K562 (cell line): ENCODE data around the gene SAXO1. TPM values are rescaled to one million over a fixed set of nuclear protein-coding genes. Genes with fewer than 3 reads are reported as not detected.

Experiments used
- ARID3A ChIP-seq: IDR thresholded peaks from 2 replicates; pipeline ENCODE4 v1.6.1; 2012; ENCODE audit warnings: low read depth, low read length, improper control_type of control experiment, borderline replicate concordance
- CSDE1 ChIP-seq, 2 experiments: fragments of 450-650 bp; IDR thresholded peaks; 2 replicates each; pipeline ENCODE4 v1.6.1; 2016; ENCODE audit warnings: mild to moderate bottlenecking in 1 of 2
- CTBP1 ChIP-seq: fragments of 450-650 bp; IDR thresholded peaks from 2 replicates; pipeline ENCODE4 v1.6.1; 2016; ENCODE audit warnings: borderline replicate concordance
- DIDO1 ChIP-seq: fragments of 450-650 bp; IDR thresholded peaks from 2 replicates; pipeline ENCODE4 v1.6.1; 2016; ENCODE audit warnings: low read depth, missing biosample characterization, missing genetic modification characterization
- ELK1 ChIP-seq: sonication (generic); formaldehyde crosslinking; IDR thresholded peaks from 2 replicates; pipeline ENCODE4 v1.8.1; 2022; ENCODE audit warnings: missing genetic modification reagents
- ETV5 ChIP-seq: sonication (generic); formaldehyde crosslinking; IDR thresholded peaks from 2 replicates; pipeline ENCODE4 v1.4.0; 2020; ENCODE audit warnings: low read depth, mild to moderate bottlenecking, missing genetic modification reagents
- FOSL1 ChIP-seq: fragments of 200-800 bp; sonication (Bioruptor generic); conservative IDR thresholded peaks from 2 replicates; pipeline ENCODE4 v1.6.1; 2016; ENCODE audit warnings: missing genetic modification characterization, missing compliant biosample characterization
- HDAC8 ChIP-seq: fragments of 450-650 bp; IDR thresholded peaks from 2 replicates; pipeline ENCODE4 v1.6.1; 2016; ENCODE audit warnings: mild to moderate bottlenecking, missing genetic modification characterization, moderate library complexity, missing compliant biosample characterization
- JUN ChIP-seq, 2 experiments: sonication (generic) in 1 of 2; formaldehyde crosslinking in 1 of 2; IDR thresholded peaks; 2 replicates each; pipeline versions ENCODE4 v1.6.1 to v1.8.0; 2012 to 2022; ENCODE audit warnings: borderline replicate concordance in 2 of 2, mild to moderate bottlenecking in 2 of 2, improper control_type of control experiment in 1 of 2, low read depth in 1 of 2, low read length in 1 of 2, missing genetic modification reagents in 1 of 2
- KLF16 ChIP-seq: IDR thresholded peaks from 2 replicates; pipeline ENCODE4 v1.6.1; 2016; ENCODE audit warnings: antibody characterized with exemption
- MAFF ChIP-seq: IDR thresholded peaks from 2 replicates; pipeline ENCODE4 v1.6.1; 2012; ENCODE audit warnings: low read length, improper control_type of control experiment
- MEF2A ChIP-seq: IDR thresholded peaks from 2 replicates; pipeline ENCODE4 v1.6.1; 2011; ENCODE audit warnings: low read depth, mild to moderate bottlenecking, low read length, moderate library complexity; ENCODE audit not compliant: control insufficient read depth
- PML ChIP-seq: IDR thresholded peaks from 2 replicates; pipeline ENCODE4 v1.6.1; 2012; ENCODE audit warnings: low read length, inconsistent platforms
- SP2 ChIP-seq: IDR thresholded peaks from 2 replicates; pipeline ENCODE4 v1.6.1; 2011; ENCODE audit warnings: mild to moderate bottlenecking, low read depth, low read length, moderate library complexity; ENCODE audit not compliant: poor library complexity, severe bottlenecking; ENCODE audit errors: extremely low read depth
- TEAD4 ChIP-seq, 2 experiments: sonication (generic) in 1 of 2; formaldehyde crosslinking in 1 of 2; IDR thresholded peaks; 2 replicates each; pipeline versions ENCODE4 v1.6.1 to v1.8.0; 2012 to 2022; ENCODE audit warnings: borderline replicate concordance in 1 of 2, inconsistent platforms in 1 of 2, low read length in 1 of 2, mild to moderate bottlenecking in 1 of 2, missing genetic modification reagents in 1 of 2
- VEZF1 ChIP-seq: fragments of 200-800 bp; sonication (Bioruptor generic); IDR thresholded peaks from 2 replicates; pipeline ENCODE4 v1.6.1; 2017; ENCODE audit warnings: missing genetic modification characterization, missing compliant biosample characterization
- ZBTB8A ChIP-seq: fragments of 450-650 bp; IDR thresholded peaks from 2 replicates; pipeline ENCODE4 v1.6.1; 2018; ENCODE audit warnings: mild to moderate bottlenecking, moderate library complexity; ENCODE audit not compliant: partially characterized antibody
- ZNF143 ChIP-seq: sonication (generic); formaldehyde crosslinking; IDR thresholded peaks from 2 replicates; pipeline ENCODE4 v1.9.0; 2022; ENCODE audit warnings: mild to moderate bottlenecking, missing genetic modification reagents
- ZNF224 ChIP-seq: sonication (generic); formaldehyde crosslinking; IDR thresholded peaks from 2 replicates; pipeline ENCODE4 v1.8.0; 2022; ENCODE audit warnings: mild to moderate bottlenecking, missing genetic modification reagents
- ZNF277 ChIP-seq: fragments of 250-450 bp; sonication (Bioruptor Pico); IDR thresholded peaks from 2 replicates; pipeline ENCODE4 v1.8.0; 2022; ENCODE audit warnings: inconsistent platforms, mild to moderate bottlenecking, moderate library complexity, borderline replicate concordance
- polyA plus RNA-seq, 8 experiments: library from polyadenylated mRNA; depleted of rRNA in 4 of 8; stranded (reverse) in 5 of 8; unstranded in 3 of 8; fragments of >200 nt; fragmentation: Nextera tagmentation in 2 of 8; fragmentation: Illumina TruSeq in 1 of 8; extraction: Ambion mirVana in 2 of 8; extraction: Trizol in 1 of 8; gene quantifications; 2 replicates each; pipeline versions ENCODE4 v1.2.1 to v1.2.3, GENCODE V29; 2011 to 2014; ENCODE audit warnings: inconsistent platforms in 1 of 8, missing spikeins in 1 of 8
- total RNA-seq, 7 experiments: library from RNA; depleted of rRNA in 6 of 7; stranded (reverse); fragments of >200 nt in 6 of 7; fragmentation: Illumina TruSeq in 2 of 7; extraction: Trizol in 2 of 7; gene quantifications; 2 replicates each; pipeline versions ENCODE4 v1.2.1 to v1.2.3, GENCODE V29; 2011 to 2021; ENCODE audit warnings: low replicate concordance in 1 of 7

SAXO1 gene
- total and polyA plus RNA-seq, 9 of the 15 experiments (the other 6 are each of a cell fraction or from before 2014, with no cell fraction given): 0.04 TPM; not detected in 8

- peak; percentile 52; the same call in 1 of the 2 replicates for TF ChIP-seq VEZF1 (CRISPR knock-in tag)
- no peak for TF ChIP-seq ZNF277
- 0 out of 2 replicates have a peak, but pooled peaks have one; percentile 6 for TF ChIP-seq KLF16
- no peak for TF ChIP-seq ZBTB8A
- TF ChIP-seq TEAD4 (IDR thresholded peaks at IDR 0.05; ENCODE audit: low read length): 0 out of 2 replicates have a peak, but pooled peaks have one; percentile 41
- TF ChIP-seq TEAD4 (CRISPR knock-in tag; IDR thresholded peaks at IDR 0.05; ENCODE audit: borderline replicate concordance): no peak
- TF ChIP-seq ZNF143 (CRISPR knock-in tag): no peak
- TF ChIP-seq ARID3A: no peak
- 0 out of 2 replicates have a peak, but pooled peaks have one; percentile 47 for TF ChIP-seq DIDO1
- peak; percentile 54; the same call in 1 of the 2 replicates for TF ChIP-seq CTBP1
- TF ChIP-seq HDAC8 (tag): no peak
- no peak for TF ChIP-seq ELK1 (CRISPR knock-in tag)
- TF ChIP-seq MEF2A: no peak
- TF ChIP-seq CSDE1 (IDR thresholded peaks at IDR 0.05): peak in 1 of 2 experiments; percentile 91; a peak in 2 of 4 replicates
- TF ChIP-seq PML: peak; percentile 47; the same call in 1 of the 2 replicates
- TF ChIP-seq MAFF: no peak; the same call in 1 of the 2 replicates
- TF ChIP-seq ETV5: peak; percentile 83
- 0 out of 2 replicates have a peak, but pooled peaks have one; percentile 16 for TF ChIP-seq FOSL1 (tag)
- TF ChIP-seq SP2: no peak
- TF ChIP-seq ZNF224 (CRISPR knock-in tag): no peak
- 0 out of 2 replicates have a peak, but pooled peaks have one; percentile 14 for TF ChIP-seq JUN (IDR thresholded peaks at IDR 0.05; ENCODE audit: borderline replicate concordance, low read depth, low read length)
- no peak for TF ChIP-seq JUN (CRISPR knock-in tag; IDR thresholded peaks at IDR 0.05; ENCODE audit: borderline replicate concordance)
Measured at GRCh38 chr9:19048966-19049916, 16.2 kb upstream of the SAXO1 start, which contains the start of gene RRAGA (continued).
